Endodermal cell (in vitro differentiated cells): ENCODE measurements around the gene SOX6. TPM values are rescaled to one million over a fixed set of nuclear protein-coding genes. Genes with fewer than 3 reads are reported as not detected.

Experiments used
- DNase-seq: peaks from one replicate; pipeline ENCODE4 v3.0.0-alpha.2; 2017
- H3K27ac ChIP-seq: 2 replicates; pipeline ENCODE4 v1.5.1; 2013; ENCODE audit warnings: mild to moderate bottlenecking, low read depth, low read length, moderate library complexity
- H3K27me3 ChIP-seq: 2 replicates; pipeline ENCODE4 v1.6.1; 2013; ENCODE audit warnings: mild to moderate bottlenecking, low read length, moderate library complexity; ENCODE audit not compliant: insufficient read depth, control insufficient read depth, poor library complexity, severe bottlenecking
- H3K36me3 ChIP-seq: 2 replicates; pipeline ENCODE4 v1.7.0; 2013; ENCODE audit warnings: mild to moderate bottlenecking, low read length, moderate library complexity; ENCODE audit not compliant: control insufficient read depth, insufficient read depth
- H3K4me1 ChIP-seq: one replicate; pipeline ENCODE4 v1.7.0; 2013; ENCODE audit warnings: low read length; ENCODE audit not compliant: control insufficient read depth, insufficient read depth
- H3K4me3 ChIP-seq: 2 replicates; pipeline ENCODE4 v1.5.1; 2013; ENCODE audit warnings: mild to moderate bottlenecking, low read length, moderate library complexity
- H3K9ac ChIP-seq: 2 replicates; pipeline ENCODE4 v1.6.1; 2013; ENCODE audit warnings: mild to moderate bottlenecking, low read length, moderate library complexity; ENCODE audit not compliant: poor library complexity, severe bottlenecking; ENCODE audit errors: extremely low read depth
- H3K9me3 ChIP-seq: 2 replicates; pipeline ENCODE4 v1.6.1; 2013; ENCODE audit warnings: mild to moderate bottlenecking, low read length, moderate library complexity; ENCODE audit not compliant: control insufficient read depth
- H3K27ac Mint-ChIP-seq: 2 replicates; pipeline ENCODE4 v1.8.0; 2020; ENCODE audit warnings: mixed read lengths
- H3K27me3 Mint-ChIP-seq: 2 replicates; pipeline ENCODE4 v1.8.0; 2021; ENCODE audit warnings: mild to moderate bottlenecking, mixed read lengths; ENCODE audit not compliant: insufficient read depth
- H3K36me3 Mint-ChIP-seq: 2 replicates; pipeline ENCODE4 v1.8.0; 2020; ENCODE audit warnings: low read depth, mixed read lengths
- H3K4me1 Mint-ChIP-seq: 2 replicates; pipeline ENCODE4 v1.8.0; 2020; ENCODE audit warnings: mixed read lengths
- H3K4me3 Mint-ChIP-seq: 2 replicates; pipeline ENCODE4 v1.8.0; 2020; ENCODE audit warnings: mild to moderate bottlenecking, moderate library complexity, mixed read lengths
- H3K9me3 Mint-ChIP-seq: 2 replicates; pipeline ENCODE4 v1.8.0; 2020; ENCODE audit warnings: mild to moderate bottlenecking, mixed read lengths
- CTCF ChIP-seq: fragments of 200-600 bp; sonication (generic); conservative IDR thresholded peaks from 2 replicates; pipeline ENCODE4 v1.5.0; 2021; ENCODE audit warnings: antibody characterized with exemption, mild to moderate bottlenecking
- WGBS, 2 experiments: methylation state at CpG; one replicate each; pipeline versions ENCODE4 v1.1.5 to v1.1.7; 2013; ENCODE audit warnings: missing lambda C conversion rate in 2 of 2, mixed read lengths in 1 of 2; ENCODE audit not compliant: insufficient coverage in 1 of 2, insufficient read length in 1 of 2; 5-methylcytosine and 5-hydroxymethylcytosine counted together
- total RNA-seq, 2 donors: library from RNA; stranded (reverse); fragmentation: NEBNext Ultra II Directional in 1 of 2; extraction: Animal tissue kit (Norgen Biotek cat#: 25700) in 1 of 2; gene quantifications; 2 replicates in 1 of 2; 3 replicates in 1 of 2; pipeline ENCODE4 v1.2.1, GENCODE V29; 2021

SOX6 gene
- total RNA-seq, 2 donors from 2014 or later, result 0.13 to 0.20 TPM

GRCh38 chr11:16216831-16217230, 139.5 kb downstream of the SOX6 start:
- no peak for DNase-seq
- Mint-ChIP-seq H3K36me3 (no peaks in the 10 kb centered on the region), H3K4me3 (no peak overlapping the region), H3K27me3 (no peaks in the 10 kb centered on the region), H3K9me3 (no peaks in the 10 kb centered on the region), H3K27ac (no peak overlapping the region), H3K4me1 (no peaks in the 10 kb centered on the region)
- Histone ChIP-seq H3K9me3 (no peaks in the 10 kb centered on the region), H3K36me3 (no peaks in the 10 kb centered on the region), H3K9ac (no peak overlapping the region), H3K27me3 (no peaks in the 10 kb centered on the region), H3K4me1 (no peaks in the 10 kb centered on the region), H3K27ac (no peak overlapping the region), H3K4me3 (no peak overlapping the region)
- no peak for TF ChIP-seq CTCF
- WGBS, 2 experiments, result 85 to 87% methylated on average over 3 of the region's 3 CpGs

- no peak for DNase-seq
- no peak overlapping the region for H3K27ac ChIP-seq
- WGBS, 2 experiments, result 100% methylated on average over 1 of the region's 1 CpG; no CpG with 5 or more reads in 1 of the 2 experiments
- H3K9me3 ChIP-seq, result no peaks in the 10 kb centered on the region
- no peaks in the 10 kb centered on the region for H3K9me3 Mint-ChIP-seq
- no peaks in the 10 kb centered on the region for H3K4me1 Mint-ChIP-seq
- H3K27me3 ChIP-seq, result no peaks in the 10 kb centered on the region
- H3K36me3 ChIP-seq, result no peaks in the 10 kb centered on the region
- H3K36me3 Mint-ChIP-seq, result no peaks in the 10 kb centered on the region
- no peak overlapping the region for H3K27ac Mint-ChIP-seq
- H3K27me3 Mint-ChIP-seq, result no peaks in the 10 kb centered on the region
- H3K9ac ChIP-seq, result no peak overlapping the region
- H3K4me3 ChIP-seq, result no peak overlapping the region
- TF ChIP-seq CTCF, result no peak
- H3K4me3 Mint-ChIP-seq, result no peak overlapping the region
- H3K4me1 ChIP-seq, result no peaks in the 10 kb centered on the region
These were observed 141.0 kb downstream of the SOX6 start for GRCh38 chr11:16215352-16215751.

DNA sequence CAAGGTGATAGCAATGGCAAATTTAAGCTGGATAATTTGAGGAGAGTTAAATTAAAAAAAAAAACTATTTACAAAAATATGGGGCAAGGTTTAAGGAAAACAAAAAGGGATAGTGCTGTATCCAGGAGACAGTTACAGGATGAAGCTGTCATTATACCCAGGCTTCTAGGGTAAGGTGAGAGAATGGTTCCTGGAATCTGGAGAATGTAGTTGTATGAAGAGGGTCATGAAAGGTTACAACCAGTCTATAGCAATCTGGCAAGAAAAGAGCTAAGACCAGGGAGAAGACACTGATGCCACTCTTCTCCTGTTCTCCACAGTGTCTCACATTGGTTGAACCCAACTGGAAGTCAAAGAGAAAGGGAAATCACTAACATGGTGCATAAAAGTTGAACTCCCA, 144.9 kb downstream of the SOX6 start:
- Histone ChIP-seq H3K4me3 (no peak overlapping the region), H3K27ac (no peak overlapping the region), H3K9me3 (no peaks in the 10 kb centered on the region), H3K4me1 (no peaks in the 10 kb centered on the region), H3K9ac (no peak overlapping the region), H3K36me3 (no peaks in the 10 kb centered on the region), H3K27me3 (no peaks in the 10 kb centered on the region)
- Mint-ChIP-seq H3K9me3 (no peaks in the 10 kb centered on the region), H3K4me3 (no peak overlapping the region), H3K4me1 (no peaks in the 10 kb centered on the region), H3K36me3 (no peaks in the 10 kb centered on the region), H3K27ac (no peak overlapping the region), H3K27me3 (no peaks in the 10 kb centered on the region)
- TF ChIP-seq CTCF, result no peak
- DNase-seq, result no peak
